Glutamatergic neuron (in vitro differentiated cells): ENCODE measurements around the gene PIAS1. TPM values are rescaled to one million over a fixed set of nuclear protein-coding genes. Genes with fewer than 3 reads are reported as not detected.

Source experiments
- DNase-seq: peaks from one replicate; pipeline ENCODE4 v3.0.0; 2022
- H3K27ac Mint-ChIP-seq: one replicate; pipeline ENCODE4 v1.8.0; 2020; ENCODE audit warnings: mild to moderate bottlenecking, mixed read lengths, inconsistent platforms; ENCODE audit not compliant: unreplicated experiment
- H3K27me3 Mint-ChIP-seq: one replicate; pipeline ENCODE4 v1.8.0; 2020; ENCODE audit warnings: mild to moderate bottlenecking, moderate library complexity, mixed read lengths, inconsistent platforms; ENCODE audit not compliant: unreplicated experiment
- H3K36me3 Mint-ChIP-seq: one replicate; pipeline ENCODE4 v1.8.0; 2020; ENCODE audit warnings: mild to moderate bottlenecking, mixed read lengths, inconsistent platforms; ENCODE audit not compliant: unreplicated experiment
- H3K4me1 Mint-ChIP-seq: one replicate; pipeline ENCODE4 v1.8.0; 2020; ENCODE audit warnings: mild to moderate bottlenecking, low read depth, mixed read lengths, inconsistent platforms; ENCODE audit not compliant: unreplicated experiment
- H3K4me3 Mint-ChIP-seq: one replicate; pipeline ENCODE4 v1.8.0; 2020; ENCODE audit warnings: mild to moderate bottlenecking, mixed read lengths, inconsistent platforms; ENCODE audit not compliant: unreplicated experiment
- H3K9me3 Mint-ChIP-seq: one replicate; pipeline ENCODE4 v1.8.0; 2020; ENCODE audit warnings: mild to moderate bottlenecking, moderate library complexity, mixed read lengths, inconsistent platforms; ENCODE audit not compliant: unreplicated experiment
- CTCF ChIP-seq: fragments of 200-600 bp; sonication (generic); IDR thresholded peaks from one replicate; pipeline ENCODE4 v1.5.0; 2021; ENCODE audit not compliant: partially characterized antibody, unreplicated experiment
- total RNA-seq: library from RNA; stranded (reverse); fragmentation: NEBNext Ultra II Directional; extraction: Animal tissue kit (Norgen Biotek cat#: 25700); gene quantifications from one replicate; pipeline ENCODE4 v1.2.1, GENCODE V29; 2021; ENCODE audit not compliant: unreplicated experiment

PIAS1 gene
- total RNA-seq, 1 donor from 2014 or later = 64.9 TPM

GRCh38 chr15:68034081-68034480 is 20.0 kb upstream of the PIAS1 start:
- H3K27ac Mint-ChIP-seq = no peak overlapping the region
- H3K36me3 Mint-ChIP-seq = peaks cover 8% of the 10 kb centered on the region
- no peaks in the 10 kb centered on the region for H3K4me1 Mint-ChIP-seq
- peaks cover 2% of the 10 kb centered on the region for H3K27me3 Mint-ChIP-seq
- DNase-seq = no peak
- peaks cover 3% of the 10 kb centered on the region for H3K9me3 Mint-ChIP-seq
- H3K4me3 Mint-ChIP-seq = no peak overlapping the region
- no peak for TF ChIP-seq CTCF

GRCh38 chr15:68034719-68035293 is 19.3 kb upstream of the PIAS1 start:
- H3K36me3 Mint-ChIP-seq = peaks cover 8% of the 10 kb centered on the region
- H3K27ac Mint-ChIP-seq = no peak overlapping the region
- H3K27me3 Mint-ChIP-seq = peaks cover 2% of the 10 kb centered on the region
- peaks cover 3% of the 10 kb centered on the region for H3K9me3 Mint-ChIP-seq
- TF ChIP-seq CTCF = no peak
- H3K4me3 Mint-ChIP-seq = no peak overlapping the region
- H3K4me1 Mint-ChIP-seq = no peaks in the 10 kb centered on the region
- DNase-seq = no peak

GRCh38 chr15:68038246-68038645 is 15.9 kb upstream of the PIAS1 start:
- no peak overlapping the region for H3K27ac Mint-ChIP-seq
- H3K27me3 Mint-ChIP-seq = peaks cover 2% of the 10 kb centered on the region

GRCh38 chr15:68040144-68040543 is 14.0 kb upstream of the PIAS1 start:
- peaks cover 2% of the 10 kb centered on the region for H3K27me3 Mint-ChIP-seq
- no peak for DNase-seq
- peaks cover 8% of the 10 kb centered on the region for H3K36me3 Mint-ChIP-seq
- TF ChIP-seq CTCF = no peak
- H3K4me1 Mint-ChIP-seq = no peaks in the 10 kb centered on the region
- H3K9me3 Mint-ChIP-seq = peaks cover 3% of the 10 kb centered on the region
- H3K4me3 Mint-ChIP-seq = no peak overlapping the region
- H3K27ac Mint-ChIP-seq = no peak overlapping the region

More at GRCh38 chr15:68038246-68038645, 15.9 kb upstream of the PIAS1 start:
- Mint-ChIP-seq H3K9me3 (peaks cover 3% of the 10 kb centered on the region), H3K36me3 (peaks cover 8% of the 10 kb centered on the region), H3K4me3 (no peak overlapping the region), H3K4me1 (no peaks in the 10 kb centered on the region)
- no peak for TF ChIP-seq CTCF
- no peak for DNase-seq

- peaks cover 3% of the 10 kb centered on the region for H3K9me3 Mint-ChIP-seq
- no peaks in the 10 kb centered on the region for H3K4me1 Mint-ChIP-seq
- no peak for DNase-seq
- TF ChIP-seq CTCF = no peak
- H3K4me3 Mint-ChIP-seq = no peak overlapping the region
- no peak overlapping the region for H3K27ac Mint-ChIP-seq
- peaks cover 4% of the 10 kb centered on the region for H3K27me3 Mint-ChIP-seq
- H3K36me3 Mint-ChIP-seq = peaks cover 3% of the 10 kb centered on the region
Measured at GRCh38 chr15:68042156-68042854, 11.8 kb upstream of the PIAS1 start.
